SK-N-MC (cell line): ENCODE measurements around the gene DOCK10.

Source experiments
- EZH2 ChIP-seq: fragments of 200-600 bp; sonication (generic); IDR thresholded peaks from one replicate; pipeline ENCODE4 v1.6.1; 2017; ENCODE audit warnings: antibody characterized with exemption
- FOXP2 ChIP-seq: optimal IDR thresholded peaks from 2 replicates; pipeline ENCODE3; 2011; ENCODE audit warnings: mild to moderate bottlenecking, moderate library complexity; ENCODE audit not compliant: insufficient read depth; ENCODE audit errors: extremely low read length, control extremely low read depth
- POLR2AphosphoS5 ChIP-seq: IDR thresholded peaks from 2 replicates; pipeline ENCODE4 v1.6.1; 2012; ENCODE audit warnings: mild to moderate bottlenecking, low read depth, low read length, borderline replicate concordance

GRCh38 chr2:225036431-225036830 lies 5.8 kb downstream of the DOCK10 start:
- no peak for TF ChIP-seq EZH2
- TF ChIP-seq POLR2AphosphoS5 = no peak
- no peak for TF ChIP-seq FOXP2
